Stimulated activated CD4-positive, alpha-beta T cell treated with anti-CD3 and anti-CD28 coated beads, Interleukin-12 subunit alpha, Interleukin-12 subunit beta, amount 100 ng/mL, for 4 hours (primary cell): ENCODE data around the gene SNX22.

Source experiments
- DNase-seq: peaks from one replicate; pipeline ENCODE4 v3.0.0-alpha.2; 2020

SNX22 gene

GRCh38 chr15:64136347-64136746 is 15.2 kb upstream of the SNX22 start:
- no peak for DNase-seq

GRCh38 chr15:64137226-64137833 is 14.2 kb upstream of the SNX22 start:
- no peak for DNase-seq

DNA sequence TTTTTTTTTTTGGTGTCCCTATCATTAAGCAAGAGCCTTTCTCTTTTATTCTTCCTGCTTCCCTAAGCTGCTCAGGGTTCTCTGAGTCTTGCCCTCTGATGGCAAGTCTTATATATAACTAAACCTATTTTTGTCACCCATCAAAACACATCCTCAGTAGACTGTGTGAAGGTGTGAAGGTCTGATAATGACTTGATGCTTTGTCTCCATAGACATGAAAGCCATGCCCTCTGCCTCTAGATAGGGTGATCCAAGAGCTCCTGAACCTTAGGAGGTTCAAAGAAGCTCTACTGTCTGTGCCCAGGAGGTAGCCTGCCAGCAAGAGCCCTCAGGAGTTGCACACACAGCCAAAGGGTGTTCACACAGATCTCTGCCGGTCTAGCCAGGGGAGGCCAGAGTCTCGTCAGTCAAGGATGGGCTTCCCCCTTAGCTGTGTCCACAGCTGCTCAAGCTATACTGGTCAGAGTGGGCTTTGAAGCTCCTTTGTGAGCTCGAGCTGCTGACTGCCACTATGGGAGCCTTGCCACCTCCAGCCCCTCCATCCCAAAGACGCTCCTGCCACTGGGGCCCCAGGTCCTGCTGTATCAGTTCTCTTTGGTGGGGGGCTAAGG is 13.1 kb upstream of the SNX22 start:
- no peak for DNase-seq

GRCh38 chr15:64141798-64142512 is 9.6 kb upstream of the SNX22 start:
- no peak for DNase-seq

- DNase-seq: no peak
Measured at GRCh38 chr15:64143276-64143675, 8.3 kb upstream of the SNX22 start.

DNA sequence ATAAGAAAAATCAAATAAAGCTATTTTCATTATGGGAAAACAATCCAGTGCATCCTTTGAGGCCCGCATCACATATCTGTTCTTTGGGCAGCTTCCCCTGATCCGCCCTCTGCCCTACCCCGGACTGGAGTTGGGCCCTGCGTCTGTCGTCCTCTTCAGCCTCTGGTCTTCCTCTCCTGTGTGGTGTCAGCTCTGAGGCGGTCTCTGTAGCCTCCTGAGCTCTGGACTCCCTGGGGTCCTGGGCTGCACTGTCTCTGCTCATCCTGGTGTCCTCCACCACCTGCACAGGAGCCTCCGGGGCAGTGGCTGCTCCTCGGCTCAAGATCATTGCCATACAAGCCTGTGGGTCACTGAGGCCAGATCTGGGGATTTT is 7.4 kb upstream of the SNX22 start:
- DNase-seq: no peak

GRCh38 chr15:64144565-64145281 is 6.8 kb upstream of the SNX22 start:
- no peak for DNase-seq

- no peak for DNase-seq
Measured at GRCh38 chr15:64146041-64146440, 5.5 kb upstream of the SNX22 start.

- DNase-seq: no peak
Measured at GRCh38 chr15:64146520-64146884, 5.0 kb upstream of the SNX22 start.

GRCh38 chr15:64146885-64147681 is 4.4 kb upstream of the SNX22 start:
- DNase-seq: no peak

GRCh38 chr15:64148168-64148567 is 3.4 kb upstream of the SNX22 start:
- DNase-seq: no peak

- no peak for DNase-seq
Measured at GRCh38 chr15:64148581-64148980, 3.0 kb upstream of the SNX22 start.

DNA sequence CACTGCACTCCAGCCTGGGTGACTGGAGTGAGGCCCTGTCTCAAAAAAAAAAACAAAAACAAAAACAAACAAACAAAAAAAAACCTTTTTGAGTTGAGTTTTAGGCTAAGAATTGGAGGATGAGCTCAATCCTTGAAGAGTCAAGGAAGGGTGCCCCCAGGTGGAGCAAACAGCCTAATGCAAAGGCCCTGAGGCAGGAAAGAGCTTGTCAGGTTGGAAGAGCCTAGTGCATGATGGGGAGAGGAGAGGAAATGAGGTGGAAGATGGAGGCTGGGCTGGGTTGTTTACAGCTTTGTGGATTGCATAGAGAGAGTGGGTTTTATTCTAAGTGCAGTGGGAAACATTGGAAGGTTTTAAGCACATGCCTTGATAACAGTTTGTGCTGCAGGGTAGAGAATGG is 2.1 kb upstream of the SNX22 start:
- DNase-seq: no peak

- no peak for DNase-seq
Measured at GRCh38 chr15:64149893-64150578, 1.5 kb upstream of the SNX22 start.

GRCh38 chr15:64152507-64153387 is 1.2 kb downstream of the SNX22 start:
- no peak for DNase-seq

- DNase-seq: peak; percentile 91
Measured at GRCh38 chr15:64153480-64154367, 2.2 kb downstream of the SNX22 start.

DNA sequence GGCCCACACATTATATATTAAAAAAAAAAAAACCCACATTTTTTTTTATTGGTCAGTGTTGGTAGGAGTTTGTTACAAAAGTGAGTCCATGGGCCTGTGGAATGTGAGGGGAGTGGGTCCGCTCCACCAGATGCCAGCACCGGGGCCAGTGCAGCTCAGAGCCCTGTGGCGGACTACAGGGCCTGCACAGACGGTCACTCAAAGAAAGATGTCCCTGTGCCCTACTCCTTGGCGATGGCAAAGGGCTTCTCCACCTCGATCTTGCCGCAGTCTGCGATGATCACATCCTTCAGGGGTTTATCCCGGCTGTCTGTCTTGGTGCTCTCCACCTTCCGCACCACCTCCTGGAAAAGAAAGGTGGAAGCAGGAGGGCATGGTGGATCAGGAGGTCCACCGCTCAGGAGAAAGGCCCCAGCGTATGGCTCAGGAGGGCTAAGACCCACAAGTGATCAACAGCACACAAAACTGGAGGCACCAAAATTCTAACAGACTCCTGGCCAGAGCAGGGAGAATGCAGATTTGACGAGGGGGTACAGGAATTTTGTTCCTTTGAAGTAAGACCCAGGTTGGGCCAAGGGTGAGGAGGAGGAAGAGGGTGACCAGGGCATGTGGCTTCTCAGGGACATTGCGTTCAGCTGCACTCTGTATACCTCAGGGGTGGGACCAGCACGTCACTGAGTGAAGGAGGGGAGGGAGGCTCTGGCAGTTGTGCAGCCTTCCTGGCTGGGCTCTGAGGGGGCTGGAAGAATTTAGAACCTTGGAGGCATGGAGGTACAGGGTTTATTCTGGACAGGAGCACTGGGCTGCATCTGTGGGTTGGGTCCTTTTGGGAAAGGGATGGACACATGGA is 4.5 kb downstream of the SNX22 start:
- no peak for DNase-seq

DNA sequence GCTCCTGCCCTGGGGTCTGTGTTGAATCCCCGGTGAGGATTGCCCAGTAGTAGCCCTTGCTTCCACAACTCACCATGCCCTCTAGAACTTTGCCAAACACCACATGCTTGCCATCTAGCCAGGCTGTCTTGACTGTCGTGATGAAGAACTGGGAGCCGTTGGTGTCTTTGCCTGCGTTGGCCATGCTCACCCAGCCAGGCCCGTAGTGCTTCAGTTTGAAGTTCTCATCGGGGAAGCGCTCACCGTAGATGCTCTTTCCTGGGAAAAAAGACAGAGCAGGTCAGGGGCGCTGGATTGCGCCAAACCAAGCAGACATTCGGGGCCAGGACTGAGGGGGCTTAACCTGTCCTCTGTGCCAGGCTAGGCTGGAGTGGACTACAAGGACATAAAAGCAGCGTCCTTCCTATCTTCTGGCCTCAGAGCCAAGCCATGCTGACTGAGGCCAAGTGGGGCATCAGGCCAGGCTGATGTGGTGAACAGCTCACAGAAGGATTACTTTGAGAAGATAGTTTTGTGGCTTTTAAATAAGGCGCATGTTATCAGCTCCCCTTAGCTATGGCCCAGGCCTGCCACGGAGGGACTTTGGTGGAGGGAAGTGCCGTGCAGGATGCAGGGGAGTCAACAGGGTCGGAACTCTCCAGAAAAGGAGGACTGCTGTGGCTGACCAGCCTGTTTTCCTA is 5.3 kb downstream of the SNX22 start:
- DNase-seq: no peak
